Mesenchymal stem cell (in vitro differentiated cells and primary cell): ENCODE measurements around the gene KAT6B.

Experiments used
- DNase-seq: peaks from one replicate; pipeline ENCODE4 v3.0.0-alpha.2; 2013
- H2AFZ ChIP-seq: one replicate; pipeline ENCODE4 v1.6.1; 2013; ENCODE audit warnings: low read depth, mild to moderate bottlenecking, control low read depth, inconsistent platforms, low read length, moderate library complexity
- H2AK5ac ChIP-seq: 2 replicates; pipeline ENCODE4 v1.6.1; 2013; ENCODE audit warnings: low read length, moderate library complexity, mild to moderate bottlenecking, inconsistent platforms; ENCODE audit not compliant: severe bottlenecking
- H2BK120ac ChIP-seq: one replicate; pipeline ENCODE4 v1.6.1; 2013; ENCODE audit warnings: low read depth, mild to moderate bottlenecking, inconsistent platforms, low read length, moderate library complexity
- H2BK12ac ChIP-seq, 2 experiments: one replicate each; pipeline ENCODE4 v1.6.1; 2013; ENCODE audit warnings: inconsistent platforms in 2 of 2, low read length in 2 of 2, mild to moderate bottlenecking in 2 of 2, moderate library complexity in 2 of 2, control low read depth in 1 of 2
- H2BK15ac ChIP-seq: one replicate; pipeline ENCODE4 v1.6.1; 2013; ENCODE audit warnings: mild to moderate bottlenecking, low read depth, inconsistent platforms; ENCODE audit not compliant: poor library complexity, severe bottlenecking
- H2BK5ac ChIP-seq: 2 replicates; pipeline ENCODE4 v1.6.1; 2013; ENCODE audit warnings: low read depth, mild to moderate bottlenecking, low read length, control low read depth, inconsistent platforms; ENCODE audit not compliant: poor library complexity, severe bottlenecking
- H3K14ac ChIP-seq, 2 experiments: one replicate each; pipeline ENCODE4 v1.6.1; 2013; ENCODE audit warnings: inconsistent platforms in 2 of 2, low read length in 2 of 2, control low read depth in 1 of 2, mild to moderate bottlenecking in 1 of 2, moderate library complexity in 1 of 2
- H3K18ac ChIP-seq, 2 experiments: one replicate each; pipeline ENCODE4 v1.6.1; 2013; ENCODE audit warnings: inconsistent platforms in 2 of 2, low read length in 2 of 2, control low read depth in 1 of 2, low read depth in 1 of 2, mild to moderate bottlenecking in 1 of 2
- H3K23ac ChIP-seq, 2 experiments: one replicate each; pipeline ENCODE4 v1.6.1; 2013; ENCODE audit warnings: inconsistent platforms in 2 of 2, low read length in 2 of 2, mild to moderate bottlenecking in 2 of 2, moderate library complexity in 2 of 2, control low read depth in 1 of 2
- H3K27ac ChIP-seq: 2 replicates; pipeline ENCODE4 v1.5.1; 2013; ENCODE audit warnings: mild to moderate bottlenecking, moderate library complexity, low read length, control low read depth, inconsistent platforms; ENCODE audit not compliant: poor library complexity, severe bottlenecking
- H3K27me3 ChIP-seq, 2 experiments: 2 replicates each; pipeline versions ENCODE4 v1.6.1 to v1.7.0; 2013; ENCODE audit warnings: low read length in 2 of 2, mild to moderate bottlenecking in 2 of 2, moderate library complexity in 2 of 2, control low read depth in 1 of 2, inconsistent platforms in 1 of 2; ENCODE audit not compliant: control insufficient read depth in 1 of 2, insufficient read depth in 1 of 2
- H3K36me3 ChIP-seq, 2 experiments: 2 replicates each; pipeline versions ENCODE4 v1.6.1 to v1.7.0; 2013; ENCODE audit warnings: low read length in 2 of 2, control low read depth in 1 of 2, inconsistent platforms in 1 of 2, low read depth in 1 of 2, mild to moderate bottlenecking in 1 of 2; ENCODE audit not compliant: insufficient read depth in 2 of 2, control insufficient read depth in 1 of 2
- H3K4ac ChIP-seq, 2 experiments: one replicate each; pipeline ENCODE4 v1.6.1; 2013; ENCODE audit warnings: inconsistent platforms in 2 of 2, low read length in 2 of 2, mild to moderate bottlenecking in 2 of 2, moderate library complexity in 2 of 2, control low read depth in 1 of 2, low read depth in 1 of 2
- H3K4me1 ChIP-seq: 2 replicates; pipeline ENCODE4 v1.6.1; 2013; ENCODE audit warnings: low read depth, low read length, control low read depth; ENCODE audit not compliant: control insufficient read depth, insufficient read depth
- H3K4me2 ChIP-seq: 2 replicates; pipeline ENCODE4 v1.6.1; 2013; ENCODE audit warnings: low read length, mild to moderate bottlenecking, inconsistent platforms; ENCODE audit not compliant: poor library complexity, severe bottlenecking
- H3K4me3 ChIP-seq, 2 experiments: 2 replicates each; pipeline versions ENCODE4 v1.5.1 to v1.7.0; 2013; ENCODE audit warnings: low read length in 2 of 2, mild to moderate bottlenecking in 2 of 2, control low read depth in 1 of 2, low read depth in 1 of 2; ENCODE audit not compliant: insufficient read depth in 1 of 2
- H3K79me1 ChIP-seq: replicated peaks from 2 replicates; pipeline ENCODE4 v1.6.1; 2013; ENCODE audit warnings: mild to moderate bottlenecking, control low read depth, low read length, inconsistent platforms; ENCODE audit not compliant: poor library complexity, severe bottlenecking
- H3K9ac ChIP-seq: 2 replicates; pipeline ENCODE4 v1.7.0; 2013; ENCODE audit warnings: mild to moderate bottlenecking, low read length, moderate library complexity
- H3K9me3 ChIP-seq: 2 replicates; pipeline ENCODE4 v1.7.0; 2013; ENCODE audit warnings: mild to moderate bottlenecking, low read length; ENCODE audit not compliant: control insufficient read depth
- H4K8ac ChIP-seq: one replicate; pipeline ENCODE4 v1.6.1; 2013; ENCODE audit warnings: inconsistent platforms, mild to moderate bottlenecking, low read length, moderate library complexity
- H4K91ac ChIP-seq: one replicate; pipeline ENCODE4 v1.6.1; 2013; ENCODE audit warnings: mild to moderate bottlenecking, low read length, inconsistent platforms
- WGBS: methylation state at CpG from one replicate; pipeline ENCODE4 v1.1.7; 2013; ENCODE audit warnings: mixed read lengths; 5-methylcytosine and 5-hydroxymethylcytosine counted together

The KAT6B gene

GRCh38 chr10:75029857-75030256 lies 203.5 kb downstream of the KAT6B start:
- no peak overlapping the region for H4K8ac ChIP-seq
- H3K23ac ChIP-seq, result no peak overlapping the region
- peak; percentile 82 for DNase-seq
- peaks cover 26 to 61% of the 10 kb centered on the region in 2 experiments for H3K36me3 ChIP-seq
- no peak overlapping the region for H3K18ac ChIP-seq
- no peak overlapping the region for H2BK15ac ChIP-seq
- no peak overlapping the region for H3K27ac ChIP-seq
- H2BK120ac ChIP-seq, result no peak overlapping the region
- no peaks in the 10 kb centered on the region for H3K9me3 ChIP-seq
- no peak overlapping the region for H2BK12ac ChIP-seq
- H3K4me2 ChIP-seq, result no peak overlapping the region
- no peak overlapping the region for H3K9ac ChIP-seq
- WGBS, result 78% methylated on average over 13 of the region's 13 CpGs
- H3K4me1 ChIP-seq, result no peaks in the 10 kb centered on the region
- H3K14ac ChIP-seq, result no peak overlapping the region
- no peak overlapping the region for H4K91ac ChIP-seq
- H3K79me1 ChIP-seq, result no peaks in the 10 kb centered on the region
- H2BK5ac ChIP-seq, result no peak overlapping the region
- no peak overlapping the region for H2AFZ ChIP-seq
- no peak overlapping the region for H3K4me3 ChIP-seq
- no peaks in the 10 kb centered on the region for H3K27me3 ChIP-seq
- H2AK5ac ChIP-seq, result no peak overlapping the region
- H3K4ac ChIP-seq, result no peak overlapping the region

- H3K4ac ChIP-seq, result no peak overlapping the region
- 98% methylated on average over 10 of the region's 10 CpGs for WGBS
Observed at GRCh38 chr10:75030371-75030770, 204.0 kb downstream of the KAT6B start.

GRCh38 chr10:75032119-75032518 lies 205.7 kb downstream of the KAT6B start:
- Histone ChIP-seq H3K4me3 (no peak overlapping the region), H3K9ac (no peak overlapping the region), H3K9me3 (no peaks in the 10 kb centered on the region), H3K4ac (no peak overlapping the region), H3K36me3 (peaks cover 21 to 40% of the 10 kb centered on the region in 2 experiments), H2BK15ac (no peak overlapping the region), H3K14ac (no peak overlapping the region), H2BK12ac (no peak overlapping the region), H2AK5ac (no peak overlapping the region), H3K4me1 (no peaks in the 10 kb centered on the region), H2BK120ac (no peak overlapping the region), H4K8ac (no peak overlapping the region), H4K91ac (no peak overlapping the region), H3K4me2 (no peak overlapping the region), H2AFZ (no peak overlapping the region), H3K18ac (no peak overlapping the region), H3K27me3 (no peaks in the 10 kb centered on the region), H2BK5ac (no peak overlapping the region), H3K23ac (no peak overlapping the region), H3K27ac (no peak overlapping the region), H3K79me1 (no peaks in the 10 kb centered on the region)
- DNase-seq, result no peak
- WGBS, result 100% methylated on average over 2 of the region's 3 CpGs

More at GRCh38 chr10:75030371-75030770, 204.0 kb downstream of the KAT6B start:
- Histone ChIP-seq H3K23ac (no peak overlapping the region), H2BK5ac (no peak overlapping the region), H3K79me1 (no peaks in the 10 kb centered on the region), H4K8ac (no peak overlapping the region), H2BK15ac (no peak overlapping the region), H2BK120ac (no peak overlapping the region), H3K9me3 (no peaks in the 10 kb centered on the region), H3K27me3 (no peaks in the 10 kb centered on the region), H3K36me3 (peaks cover 21 to 56% of the 10 kb centered on the region in 2 experiments), H3K4me3 (no peak overlapping the region), H4K91ac (peak overlapping the region; percentile 54), H2AFZ (no peak overlapping the region), H3K4me2 (no peak overlapping the region), H2BK12ac (no peak overlapping the region), H3K4me1 (no peaks in the 10 kb centered on the region), H3K9ac (no peak overlapping the region), H2AK5ac (no peak overlapping the region), H3K14ac (no peak overlapping the region), H3K27ac (no peak overlapping the region), H3K18ac (no peak overlapping the region)
- DNase-seq, result no peak

- Histone ChIP-seq H2AK5ac (no peak overlapping the region), H3K27me3 (no peaks in the 10 kb centered on the region), H3K9me3 (no peaks in the 10 kb centered on the region), H2BK120ac (no peak overlapping the region), H3K9ac (no peak overlapping the region), H3K4me1 (no peaks in the 10 kb centered on the region), H2BK5ac (no peak overlapping the region), H2BK15ac (no peak overlapping the region), H3K27ac (no peak overlapping the region), H4K91ac (no peak overlapping the region), H2BK12ac (no peak overlapping the region), H3K79me1 (no peaks in the 10 kb centered on the region), H3K4me3 (no peak overlapping the region), H3K4ac (no peak overlapping the region), H3K4me2 (no peak overlapping the region), H3K23ac (no peak overlapping the region), H3K14ac (no peak overlapping the region), H4K8ac (no peak overlapping the region), H3K36me3 (peaks cover 21 to 36% of the 10 kb centered on the region in 2 experiments), H2AFZ (no peak overlapping the region), H3K18ac (no peak overlapping the region)
- 92% methylated on average over 8 of the region's 8 CpGs for WGBS
- no peak for DNase-seq
Observed at GRCh38 chr10:75032813-75033212, 206.4 kb downstream of the KAT6B start.
